ENCODE measurements around the gene MYL11. TPM values are rescaled to one million over a fixed set of nuclear protein-coding genes. Genes with fewer than 3 reads are reported as not detected.
A peak's percentile ranks its signal among the peaks of the same experiment; 100 is the strongest.

MYL11 gene
- total RNA-seq = not detected in 2 replicates

GRCh38 chr16:30374538-30374937, at the start of gene MYL11:
MYL11 (plus strand) TSS chr16:30374802; CDS start chr16:30374858, 56 bp downstream.

GRCh38 chr16:30355144-30355953, 19.3 kb upstream of the MYL11 start, which contains the start of gene CD2BP2:
CD2BP2 (minus strand) TSS chr16:30355308; CDS start chr16:30354681, 627 bp downstream.

GRCh38 chr16:30370456-30371247, 4.0 kb upstream of the MYL11 start, which contains the start of gene TBC1D10B:
TBC1D10B (minus strand) TSS chr16:30370494; CDS start chr16:30370183, 311 bp downstream.

GRCh38 chr16:30382111-30382881, 7.7 kb downstream of the MYL11 start, which contains the start of gene SEPTIN1:
SEPTIN1 (minus strand) TSS chr16:30382561; CDS start chr16:30382542, 19 bp downstream.

GRCh38 chr16:30395155-30395991, 20.8 kb downstream of the MYL11 start, which contains the start of gene ZNF48:
ZNF48 (plus strand) TSS chr16:30395420; CDS start chr16:30395795, 375 bp downstream.

GRCh38 chr16:30407102-30407803, 32.7 kb downstream of the MYL11 start, which contains the start of gene ZNF771:
ZNF771 (plus strand) TSS chr16:30407606; CDS start chr16:30408054, 448 bp downstream.

Small RNAs within 50 kb of the gene (small RNA-seq; reads per million reads assigned to genes)
- 8.7 reads per million, percentile 95 among the genes with 10 or more reads in this experiment for gene RF00406

Other genes with a start within 250 kb of the MYL11 start
- gene CORO1A, start 191.2 kb upstream of the MYL11 start, total RNA-seq = 5.6 and 6.8 TPM in 2 replicates
- 96.4 and 190 TPM in 2 replicates for gene BOLA2B, start 181.1 kb upstream of the MYL11 start, total RNA-seq
- 31.4 and 50.0 TPM in 2 replicates for gene SLX1A, start 180.9 kb upstream of the MYL11 start, total RNA-seq
- 12.4 and 13.7 TPM in 2 replicates for gene SULT1A3, start 175.5 kb upstream of the MYL11 start, total RNA-seq
- gene NPIPB13, start 126.3 kb upstream of the MYL11 start, total RNA-seq = 0.96 and 3.6 TPM in 2 replicates
- gene CD2BP2, start 19.5 kb upstream of the MYL11 start, total RNA-seq = 40.5 and 43.7 TPM in 2 replicates
- gene TBC1D10B, start 4.3 kb upstream of the MYL11 start, total RNA-seq = 45.6 and 48.0 TPM in 2 replicates
- gene SEPTIN1, start 7.8 kb downstream of the MYL11 start, total RNA-seq = not detected in 2 replicates
- gene ZNF48, start 20.6 kb downstream of the MYL11 start, total RNA-seq = 18.9 and 30.4 TPM in 2 replicates
- gene ZNF771, start 32.8 kb downstream of the MYL11 start, total RNA-seq = 9.3 and 14.7 TPM in 2 replicates
- 39.8 and 51.2 TPM in 2 replicates for gene DCTPP1, start 55.2 kb downstream of the MYL11 start, total RNA-seq
- gene SEPHS2, start 71.1 kb downstream of the MYL11 start, total RNA-seq = 10.8 and 12.1 TPM in 2 replicates
- gene ITGAL, start 97.9 kb downstream of the MYL11 start, total RNA-seq = not detected in 2 replicates
- 25.3 and 32.0 TPM in 2 replicates for gene ZNF768, start 151.8 kb downstream of the MYL11 start, total RNA-seq
- gene ZNF747, start 160.1 kb downstream of the MYL11 start, total RNA-seq = 9.5 and 11.7 TPM in 2 replicates
- 10.5 and 10.6 TPM in 2 replicates for gene ZNF764, start 183.6 kb downstream of the MYL11 start, total RNA-seq
- 5.2 and 6.2 TPM in 2 replicates for gene ZNF688, start 196.9 kb downstream of the MYL11 start, total RNA-seq
- 12.7 and 13.0 TPM in 2 replicates for gene ZNF785, start 210.9 kb downstream of the MYL11 start, total RNA-seq
- gene ZNF689, start 235.6 kb downstream of the MYL11 start, total RNA-seq = 7.2 and 7.9 TPM in 2 replicates